ENCODE results near the gene FRMD4A. TPM values are rescaled to one million over a fixed set of nuclear protein-coding genes. Genes with fewer than 3 reads are reported as not detected.

FRMD4A gene
- total and polyA plus RNA-seq, 10 of the 15 experiments (the other 5 are each of a cell fraction or from before 2014, with no cell fraction given), result 17.8 to 75.2 (median 39.1) TPM

DNA sequence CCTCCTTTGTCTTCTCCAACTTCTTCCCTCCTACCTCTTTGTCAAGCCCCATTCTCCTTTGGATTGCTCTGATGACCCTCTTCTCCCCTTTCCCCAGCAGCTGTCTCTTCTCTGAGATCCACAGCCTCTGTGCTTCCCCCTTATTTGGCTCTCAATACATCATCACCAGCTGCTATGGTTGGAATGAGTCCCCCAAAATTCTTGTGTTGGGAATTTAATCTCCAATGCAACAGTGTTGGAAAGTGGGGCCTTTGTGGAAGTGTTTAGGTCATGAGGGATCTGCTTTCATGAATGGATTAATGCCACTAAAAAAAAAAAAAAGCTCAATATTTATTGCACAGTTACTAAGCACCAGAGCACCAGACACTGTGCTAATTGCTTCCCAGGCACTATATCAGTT is 39.2 kb upstream of the FRMD4A start:
- Histone ChIP-seq H3K27ac (ENCODE audit: control insufficient read depth, insufficient read depth) (no peak overlapping the region), H3K4me2 (ENCODE audit: control insufficient read depth, insufficient read depth) (no peak overlapping the region), H4K20me1 (ENCODE audit: control insufficient read depth, insufficient read depth) (no peaks in the 10 kb centered on the region), H3K4me3 (no peak overlapping the region), H3K27me3 (replicated peaks in 1 of 2; ENCODE audit: control insufficient read depth in 2 of 2, insufficient read depth in 2 of 2, low read length in 1 of 2) (peaks cover 2 to 11% of the 10 kb centered on the region in 2 experiments), H3K9ac (ENCODE audit: control insufficient read depth, insufficient read depth, low read length) (no peak overlapping the region), H3K79me2 (ENCODE audit: control insufficient read depth, insufficient read depth, low read length) (no peaks in the 10 kb centered on the region), H2AFZ (ENCODE audit: control insufficient read depth, low read depth, low read length) (no peak overlapping the region), H3K4me1 (ENCODE audit: control insufficient read depth, insufficient read depth, low read length) (no peaks in the 10 kb centered on the region), H3K9me3 (replicated peaks; ENCODE audit: control insufficient read depth, insufficient read depth, low read length) (no peaks in the 10 kb centered on the region; the same call in 2 of the 3 replicates), H3K36me3 (ENCODE audit: control insufficient read depth in 2 of 2, insufficient read depth in 2 of 2, low read length in 1 of 2) (no peaks in the 10 kb centered on the region)
- no peak for ATAC-seq
- CTCF ChIA-PET, result interaction anchor here (1.6 kb wide), 1 partner anchor 44 kb away, joined by 5 read pairs; no protein-coding TSS in a partner anchor
- intact Hi-C loops (cut with micrococcal nuclease; ENCODE audit: unreplicated experiment), result no loop called here
- POLR2A ChIA-PET, result no interaction called here
- in situ Hi-C loops (cut with MboI), result no loop called here
- no peak for DNase-seq (ENCODE audit: low read depth, low spot score)
- TF ChIP-seq PAX8 (IDR thresholded peaks at IDR 0.05), result no peak
- no peak for TF ChIP-seq MXI1 (IDR thresholded peaks at IDR 0.05; ENCODE audit: low read depth, low read length)
- TF ChIP-seq NR2C1 (IDR thresholded peaks at IDR 0.05), result no peak
- no peak for TF ChIP-seq RFX5 (IDR thresholded peaks at IDR 0.05; ENCODE audit: low read depth, low read length)
- TF ChIP-seq, protein P1, sequence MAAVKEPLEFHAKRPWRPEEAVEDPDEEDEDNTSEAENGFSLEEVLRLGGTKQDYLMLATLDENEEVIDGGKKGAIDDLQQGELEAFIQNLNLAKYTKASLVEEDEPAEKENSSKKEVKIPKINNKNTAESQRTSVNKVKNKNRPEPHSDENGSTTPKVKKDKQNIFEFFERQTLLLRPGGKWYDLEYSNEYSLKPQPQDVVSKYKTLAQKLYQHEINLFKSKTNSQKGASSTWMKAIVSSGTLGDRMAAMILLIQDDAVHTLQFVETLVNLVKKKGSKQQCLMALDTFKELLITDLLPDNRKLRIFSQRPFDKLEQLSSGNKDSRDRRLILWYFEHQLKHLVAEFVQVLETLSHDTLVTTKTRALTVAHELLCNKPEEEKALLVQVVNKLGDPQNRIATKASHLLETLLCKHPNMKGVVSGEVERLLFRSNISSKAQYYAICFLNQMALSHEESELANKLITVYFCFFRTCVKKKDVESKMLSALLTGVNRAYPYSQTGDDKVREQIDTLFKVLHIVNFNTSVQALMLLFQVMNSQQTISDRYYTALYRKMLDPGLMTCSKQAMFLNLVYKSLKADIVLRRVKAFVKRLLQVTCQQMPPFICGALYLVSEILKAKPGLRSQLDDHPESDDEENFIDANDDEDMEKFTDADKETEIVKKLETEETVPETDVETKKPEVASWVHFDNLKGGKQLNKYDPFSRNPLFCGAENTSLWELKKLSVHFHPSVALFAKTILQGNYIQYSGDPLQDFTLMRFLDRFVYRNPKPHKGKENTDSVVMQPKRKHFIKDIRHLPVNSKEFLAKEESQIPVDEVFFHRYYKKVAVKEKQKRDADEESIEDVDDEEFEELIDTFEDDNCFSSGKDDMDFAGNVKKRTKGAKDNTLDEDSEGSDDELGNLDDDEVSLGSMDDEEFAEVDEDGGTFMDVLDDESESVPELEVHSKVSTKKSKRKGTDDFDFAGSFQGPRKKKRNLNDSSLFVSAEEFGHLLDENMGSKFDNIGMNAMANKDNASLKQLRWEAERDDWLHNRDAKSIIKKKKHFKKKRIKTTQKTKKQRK (IDR thresholded peaks at IDR 0.05; ENCODE audit: low read depth, low read length), result no peak
- TF ChIP-seq NRF1 (conservative IDR thresholded peaks at IDR 0.05; ENCODE audit: low read depth, low read length), result no peak
- TF ChIP-seq, protein P2, sequence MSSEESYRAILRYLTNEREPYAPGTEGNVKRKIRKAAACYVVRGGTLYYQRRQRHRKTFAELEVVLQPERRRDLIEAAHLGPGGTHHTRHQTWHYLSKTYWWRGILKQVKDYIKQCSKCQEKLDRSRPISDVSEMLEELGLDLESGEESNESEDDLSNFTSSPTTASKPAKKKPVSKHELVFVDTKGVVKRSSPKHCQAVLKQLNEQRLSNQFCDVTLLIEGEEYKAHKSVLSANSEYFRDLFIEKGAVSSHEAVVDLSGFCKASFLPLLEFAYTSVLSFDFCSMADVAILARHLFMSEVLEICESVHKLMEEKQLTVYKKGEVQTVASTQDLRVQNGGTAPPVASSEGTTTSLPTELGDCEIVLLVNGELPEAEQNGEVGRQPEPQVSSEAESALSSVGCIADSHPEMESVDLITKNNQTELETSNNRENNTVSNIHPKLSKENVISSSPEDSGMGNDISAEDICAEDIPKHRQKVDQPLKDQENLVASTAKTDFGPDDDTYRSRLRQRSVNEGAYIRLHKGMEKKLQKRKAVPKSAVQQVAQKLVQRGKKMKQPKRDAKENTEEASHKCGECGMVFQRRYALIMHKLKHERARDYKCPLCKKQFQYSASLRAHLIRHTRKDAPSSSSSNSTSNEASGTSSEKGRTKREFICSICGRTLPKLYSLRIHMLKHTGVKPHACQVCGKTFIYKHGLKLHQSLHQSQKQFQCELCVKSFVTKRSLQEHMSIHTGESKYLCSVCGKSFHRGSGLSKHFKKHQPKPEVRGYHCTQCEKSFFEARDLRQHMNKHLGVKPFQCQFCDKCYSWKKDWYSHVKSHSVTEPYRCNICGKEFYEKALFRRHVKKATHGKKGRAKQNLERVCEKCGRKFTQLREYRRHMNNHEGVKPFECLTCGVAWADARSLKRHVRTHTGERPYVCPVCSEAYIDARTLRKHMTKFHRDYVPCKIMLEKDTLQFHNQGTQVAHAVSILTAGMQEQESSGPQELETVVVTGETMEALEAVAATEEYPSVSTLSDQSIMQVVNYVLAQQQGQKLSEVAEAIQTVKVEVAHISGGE (CRISPR knock-in tag; IDR thresholded peaks at IDR 0.05), result no peak
- no peak for TF ChIP-seq NFYB (IDR thresholded peaks at IDR 0.05; ENCODE audit: insufficient read depth, low read depth, low read length)
- no peak for FAIRE-seq
- BruUV-seq (replicated peaks), result no TSS peak
- SMC1A ChIA-PET (ENCODE audit: uncharacterized antibody, unreplicated experiment), result no interaction called here
- RAD21 ChIA-PET (ENCODE audit: unreplicated experiment), result no interaction called here

Data from GM12878 (cell line).